ENCODE data around the gene CXorf66.

DNA sequence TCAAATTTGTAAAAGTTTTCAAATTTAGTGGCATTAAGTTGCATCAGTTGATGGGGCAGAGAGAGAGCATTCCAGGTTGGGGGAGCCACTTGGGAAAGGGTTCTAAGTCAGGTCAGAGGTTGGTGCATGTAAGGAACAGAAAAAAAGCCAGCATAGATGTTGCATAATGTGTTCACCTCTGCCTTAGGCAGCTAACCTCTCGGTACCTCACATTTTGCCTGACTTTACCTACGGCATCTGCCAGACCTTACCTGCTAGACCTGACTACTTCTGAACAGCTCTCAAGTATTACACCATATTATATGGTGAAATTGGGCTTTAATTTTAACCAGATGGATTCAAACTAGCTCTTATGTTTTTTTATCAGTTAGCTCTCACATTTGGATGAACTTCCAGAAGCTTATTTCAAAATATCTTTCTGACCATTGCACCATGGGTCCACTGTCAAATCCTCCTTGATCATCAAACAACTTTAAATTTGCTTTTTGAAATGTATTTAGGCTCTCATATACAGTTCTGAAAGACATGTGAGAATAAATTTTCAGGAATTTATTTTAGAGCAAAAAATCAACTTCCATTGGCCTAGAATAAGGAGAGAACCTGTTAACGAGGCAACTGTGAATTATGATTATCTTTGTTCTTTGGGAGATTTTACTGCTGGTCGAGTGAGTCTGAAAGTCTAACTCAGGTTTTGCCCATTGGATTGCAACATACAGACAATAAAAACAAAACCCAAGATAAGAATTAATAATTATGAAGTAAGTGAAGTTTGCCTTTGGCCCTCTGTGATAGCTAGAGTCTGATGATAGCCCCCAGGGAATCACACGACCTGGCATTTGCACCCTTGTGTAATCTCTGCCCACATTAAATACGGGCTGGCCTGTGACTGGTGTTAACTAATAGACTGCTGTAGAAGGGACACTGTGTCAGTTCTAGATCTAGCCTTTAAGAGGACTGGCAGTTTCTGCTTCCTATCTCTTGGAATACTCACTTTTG, 7.6 kb upstream of the CXorf66 start:
- TF ChIP-seq CEBPB (IDR thresholded peaks at IDR 0.05) (no peak), RAD21 (IDR thresholded peaks at IDR 0.05; ENCODE audit: low read depth) (no peak), CREB1 (IDR thresholded peaks at IDR 0.05; ENCODE audit: low read depth) (no peak), TCF12 (IDR thresholded peaks at IDR 0.05; ENCODE audit: low read depth) (no peak), EGR1 (IDR thresholded peaks at IDR 0.05) (no peak), REST (IDR thresholded peaks at IDR 0.05; ENCODE audit: low read depth) (no peak), EP300 (IDR thresholded peaks at IDR 0.05; ENCODE audit: borderline replicate concordance) (no peak), MAX (IDR thresholded peaks at IDR 0.05) (no peak), YY1 (IDR thresholded peaks at IDR 0.05; ENCODE audit: low read depth) (no peak)
